Liver (tissue), 9 donors: ENCODE results near the gene TIGD2. TPM values are rescaled to one million over a fixed set of nuclear protein-coding genes. Genes with fewer than 3 reads are reported as not detected.

ENCODE experiments used
- DNase-seq: peaks from one replicate; pipeline ENCODE4 v3.0.0-alpha.2; 2017; ENCODE audit warnings: low spot score
- H3K27ac ChIP-seq, 2 donors: one replicate each; pipeline ENCODE4 v1.7.0; 2013; ENCODE audit warnings: inconsistent platforms in 2 of 2, low read length in 2 of 2, control low read depth in 1 of 2, low read depth in 1 of 2, mild to moderate bottlenecking in 1 of 2
- H3K27me3 ChIP-seq, 4 donors: one replicate each; pipeline versions ENCODE4 v1.6.1 to v1.7.0; 2013; ENCODE audit warnings: low read length in 3 of 4, inconsistent platforms in 1 of 4, mild to moderate bottlenecking in 1 of 4, moderate library complexity in 1 of 4; ENCODE audit not compliant: control insufficient read depth in 4 of 4, insufficient read depth in 4 of 4
- H3K36me3 ChIP-seq, 4 donors: one replicate each; pipeline versions ENCODE4 v1.6.1 to v1.7.0; 2013; ENCODE audit warnings: low read length in 3 of 4, mild to moderate bottlenecking in 3 of 4, low read depth in 1 of 4, moderate library complexity in 1 of 4; ENCODE audit not compliant: control insufficient read depth in 4 of 4, insufficient read depth in 3 of 4
- H3K4me1 ChIP-seq, 4 donors: one replicate each; pipeline versions ENCODE4 v1.6.1 to v1.7.0; 2013; ENCODE audit warnings: low read length in 3 of 4, mild to moderate bottlenecking in 3 of 4, moderate library complexity in 1 of 4; ENCODE audit not compliant: control insufficient read depth in 4 of 4, insufficient read depth in 4 of 4
- H3K4me3 ChIP-seq, 3 donors: one replicate each; pipeline versions ENCODE4 v1.6.1 to v1.7.0; 2013; ENCODE audit warnings: low read length in 3 of 3, control low read depth in 1 of 3, low read depth in 1 of 3, mild to moderate bottlenecking in 1 of 3
- H3K9ac ChIP-seq, 2 donors: one replicate each; pipeline ENCODE4 v1.7.0; 2013; ENCODE audit warnings: low read length in 2 of 2, mild to moderate bottlenecking in 2 of 2, moderate library complexity in 2 of 2, control low read depth in 1 of 2, low read depth in 1 of 2
- H3K9me3 ChIP-seq, 4 donors: one replicate each; pipeline versions ENCODE4 v1.6.1 to v1.7.0; 2013; ENCODE audit warnings: low read length in 3 of 4; ENCODE audit not compliant: control insufficient read depth in 4 of 4
- CTCF ChIP-seq: fragments of 150-350 bp; IDR thresholded peaks from 2 replicates; pipeline ENCODE4 v1.5.1; 2017; ENCODE audit warnings: improper control_type of control experiment, low read depth, low read length; ENCODE audit not compliant: missing input control
- FOXA1 ChIP-seq: IDR thresholded peaks from 2 replicates; pipeline ENCODE4 v1.6.1; 2016; ENCODE audit warnings: antibody characterized with exemption
- FOXA2 ChIP-seq: IDR thresholded peaks from 2 replicates; pipeline ENCODE4 v1.6.1; 2016; ENCODE audit warnings: antibody characterized with exemption
- GABPA ChIP-seq, 2 donors: IDR thresholded peaks in 1 of 2; conservative IDR thresholded peaks in 1 of 2; 2 replicates each; pipeline ENCODE4 v1.6.1; 2016; ENCODE audit warnings: antibody characterized with exemption in 2 of 2, mild to moderate bottlenecking in 1 of 2, moderate library complexity in 1 of 2
- JUND ChIP-seq, 2 donors: IDR thresholded peaks; 2 replicates each; pipeline ENCODE4 v1.6.1; 2016; ENCODE audit warnings: antibody characterized with exemption in 2 of 2
- NR2F2 ChIP-seq: IDR thresholded peaks from 2 replicates; pipeline ENCODE4 v1.6.1; 2016; ENCODE audit warnings: antibody characterized with exemption
- RAD21 ChIP-seq, 2 donors: IDR thresholded peaks; 2 replicates each; pipeline ENCODE4 v1.6.1; 2016; ENCODE audit warnings: antibody characterized with exemption in 2 of 2, mild to moderate bottlenecking in 2 of 2
- REST ChIP-seq: IDR thresholded peaks from 2 replicates; pipeline ENCODE4 v1.6.1; 2016; ENCODE audit warnings: antibody characterized with exemption, mild to moderate bottlenecking
- RXRA ChIP-seq, 2 donors: IDR thresholded peaks; 2 replicates each; pipeline ENCODE4 v1.6.1; 2017 to 2018; ENCODE audit warnings: antibody characterized with exemption in 2 of 2, mild to moderate bottlenecking in 1 of 2
- SP1 ChIP-seq: IDR thresholded peaks from 2 replicates; pipeline ENCODE4 v1.6.1; 2018; ENCODE audit warnings: antibody characterized with exemption, mild to moderate bottlenecking
- TAF1 ChIP-seq: conservative IDR thresholded peaks from 2 replicates; pipeline ENCODE4 v1.6.1; 2016; ENCODE audit warnings: antibody characterized with exemption, mild to moderate bottlenecking
- YY1 ChIP-seq: IDR thresholded peaks from 2 replicates; pipeline ENCODE4 v1.6.1; 2016; ENCODE audit warnings: antibody characterized with exemption, mild to moderate bottlenecking
- ZBTB33 ChIP-seq: IDR thresholded peaks from 2 replicates; pipeline ENCODE4 v1.6.1; 2016; ENCODE audit warnings: antibody characterized with exemption
- WGBS: extraction: QIAGEN DNeasy Blood & Tissue Kit; methylation state at CpG from one replicate; pipeline ENCODE4 v1.1.7; 2013; 5-methylcytosine and 5-hydroxymethylcytosine counted together
- polyA plus RNA-seq, 2 donors: library from polyadenylated mRNA; stranded (reverse) in 1 of 2; unstranded in 1 of 2; fragments of 200-250 nt in 1 of 2; fragments of >200 nt in 1 of 2; fragmentation: Nextera tagmentation in 1 of 2; extraction: Ambion mirVana in 1 of 2; gene quantifications; one replicate each; pipeline versions ENCODE4 v1.2.1 to v1.2.3, GENCODE V29; 2013 to 2015
- total RNA-seq, 2 donors: library from RNA; depleted of rRNA; stranded (reverse); fragments of >200 nt; gene quantifications; one replicate each; pipeline ENCODE4 v1.2.3, GENCODE V29; 2014
- donor health status: healthy.
- donor health status: healthy.
- donor health status: healthy.
- donor health status: healthy.
- donor health status: healthy.

Gene TIGD2
- total and polyA plus RNA-seq, 4 donors: 6.4 to 21.7 (median 9.8) TPM

- Histone ChIP-seq H3K4me1 (no peaks in the 10 kb centered on the region), H3K27ac (no peak overlapping the region), H3K36me3 (no peaks in the 10 kb centered on the region), H3K4me3 (no peak overlapping the region), H3K9ac (no peak overlapping the region), H3K9me3 (no peaks in the 10 kb centered on the region), H3K27me3 (no peaks in the 10 kb centered on the region)
- TF ChIP-seq RXRA (IDR thresholded peaks at IDR 0.05) (no peak), REST (no peak), FOXA1 (no peak), TAF1 (no peak), CTCF (no peak), GABPA (IDR thresholded peaks at IDR 0.05 in 1 of 2, conservative IDR thresholded peaks at IDR 0.05 in 1 of 2) (no peak), SP1 (no peak), ZBTB33 (no peak), NR2F2 (no peak), FOXA2 (no peak)
- 92% methylated on average over 1 of the region's 1 CpG for WGBS
- no peak for DNase-seq
Observed at GRCh38 chr4:89078300-89078699, 33.0 kb upstream of the TIGD2 start.

GRCh38 chr4:89099034-89099433 lies 12.3 kb upstream of the TIGD2 start:
- no peak overlapping the region for H3K4me3 ChIP-seq
- no peaks in the 10 kb centered on the region for H3K36me3 ChIP-seq
- TF ChIP-seq SP1: no peak
- no peak for TF ChIP-seq RAD21 (IDR thresholded peaks at IDR 0.05)
- DNase-seq: no peak
- H3K4me1 ChIP-seq: no peaks in the 10 kb centered on the region
- no peaks in the 10 kb centered on the region for H3K9me3 ChIP-seq
- no peaks in the 10 kb centered on the region for H3K27me3 ChIP-seq
- no peak overlapping the region for H3K9ac ChIP-seq
- no peak overlapping the region for H3K27ac ChIP-seq
- 85% methylated on average over 2 of the region's 2 CpGs for WGBS

- no peaks in the 10 kb centered on the region for H3K4me1 ChIP-seq
- H3K36me3 ChIP-seq: no peaks in the 10 kb centered on the region
- no peak overlapping the region for H3K4me3 ChIP-seq
- no peaks in the 10 kb centered on the region for H3K9me3 ChIP-seq
- no peak for DNase-seq
- no peaks in the 10 kb centered on the region for H3K27me3 ChIP-seq
- no peak overlapping the region for H3K9ac ChIP-seq
- no peak overlapping the region for H3K27ac ChIP-seq
- TF ChIP-seq CTCF: no peak
- no peak for TF ChIP-seq TAF1
- TF ChIP-seq NR2F2: no peak
- TF ChIP-seq ZBTB33: no peak
- no peak for TF ChIP-seq FOXA1
- no peak for TF ChIP-seq RAD21 (IDR thresholded peaks at IDR 0.05)
- no peak for TF ChIP-seq RXRA (IDR thresholded peaks at IDR 0.05)
- TF ChIP-seq JUND (IDR thresholded peaks at IDR 0.05): no peak
- no peak for TF ChIP-seq YY1
- WGBS: 96% methylated on average over 1 of the region's 1 CpG
Observed at GRCh38 chr4:89099471-89099870, 11.9 kb upstream of the TIGD2 start.
